Activated CD4-positive, alpha-beta T cell treated with anti-CD3 and anti-CD28 coated beads, Interleukin-2, amount 50 U/mL, for 24 hours (primary cell): ENCODE data around the gene RAB5B.
A peak's percentile ranks its signal among the peaks of the same experiment; 100 is the strongest.
"Not testable (repeated sequence)": the region's sequence is repeated elsewhere in the genome, so short reads cannot be mapped to it uniquely, and the experiment has no call there.

Source experiments
- DNase-seq, 2 donors: peaks; one replicate each; pipeline ENCODE4 v3.0.0-alpha.2; 2020; ENCODE audit warnings: low read depth in 1 of 2, low spot score in 1 of 2

RAB5B gene

DNA sequence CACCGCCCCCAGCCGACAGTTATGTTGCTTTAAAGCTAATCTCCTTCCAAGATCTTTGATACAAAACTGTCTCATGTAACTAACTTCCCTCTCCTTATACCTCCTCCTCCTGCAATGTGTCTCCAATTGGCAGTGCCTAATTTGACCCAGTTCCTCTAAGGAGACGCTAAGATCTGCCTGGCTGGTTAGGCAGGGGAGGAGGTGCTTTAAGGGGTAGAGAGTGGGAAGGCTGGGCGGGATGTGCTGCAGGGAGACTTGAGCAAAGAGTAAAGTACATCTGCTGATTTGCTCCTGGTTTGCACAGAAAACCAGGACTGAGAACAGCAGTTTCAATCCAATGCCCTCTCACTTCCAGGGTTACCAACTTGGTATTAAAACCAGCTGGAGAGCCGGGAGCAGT lies 39.6 kb downstream of the RAB5B start:
- no peak for DNase-seq

DNA sequence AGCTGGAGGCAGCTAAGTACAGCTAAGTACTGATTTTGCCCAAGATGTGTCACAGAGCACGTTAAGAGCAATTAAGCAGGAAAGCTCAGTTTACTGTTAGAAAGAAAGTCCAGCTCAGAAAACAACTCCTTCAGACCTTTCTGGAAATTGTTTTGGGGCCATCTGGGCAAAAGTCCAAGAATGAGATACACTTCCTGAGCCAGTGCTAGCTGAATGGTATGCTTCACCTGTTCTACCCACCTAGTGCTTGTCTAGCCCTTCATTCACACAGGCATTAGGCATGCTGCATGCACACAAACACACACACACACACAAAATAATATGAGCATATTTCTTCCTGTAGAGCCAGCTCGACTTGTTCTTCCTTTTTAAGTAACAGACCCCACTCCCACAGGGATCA lies 40.3 kb downstream of the RAB5B start:
- no peak for DNase-seq

DNA sequence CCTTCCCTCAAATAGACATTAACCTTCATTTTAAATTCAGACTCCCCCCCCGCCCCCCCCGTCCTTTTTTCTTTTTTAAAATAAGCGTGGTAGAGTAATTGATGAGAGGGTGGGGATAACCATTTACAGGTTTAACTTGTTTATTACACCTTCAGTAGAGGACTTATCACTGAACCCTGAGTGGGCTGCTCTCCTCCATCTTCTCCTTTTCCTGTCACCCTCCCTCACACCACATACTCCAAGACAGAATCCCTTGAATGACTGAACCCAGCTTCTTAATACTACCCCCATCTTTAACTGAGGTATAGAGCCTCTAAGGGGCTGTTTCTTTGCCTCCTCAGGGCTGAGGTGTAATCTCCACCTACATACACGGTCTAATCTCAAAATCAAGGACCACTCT lies 43.3 kb downstream of the RAB5B start:
- DNase-seq, result no peak

DNA sequence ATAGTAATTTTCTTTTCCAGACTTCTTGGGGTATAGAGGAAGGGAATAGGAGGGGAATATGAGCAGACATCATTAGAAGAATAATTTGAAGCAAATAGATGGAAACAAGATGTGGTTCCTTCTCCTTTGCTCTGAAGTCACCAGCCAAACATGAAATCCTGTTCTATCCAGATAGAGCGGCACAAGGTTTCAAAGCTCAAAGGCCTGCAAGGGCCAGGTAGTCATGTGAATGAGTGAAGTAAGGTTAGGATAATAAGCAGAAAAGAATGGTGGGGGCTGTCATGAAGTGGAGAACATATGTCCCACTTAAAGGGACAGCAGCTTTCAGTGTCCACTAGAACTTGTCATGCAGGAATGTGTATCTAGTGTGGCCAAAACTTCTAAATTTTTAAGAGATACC lies 44.5 kb downstream of the RAB5B start:
- DNase-seq, result no peak

DNA sequence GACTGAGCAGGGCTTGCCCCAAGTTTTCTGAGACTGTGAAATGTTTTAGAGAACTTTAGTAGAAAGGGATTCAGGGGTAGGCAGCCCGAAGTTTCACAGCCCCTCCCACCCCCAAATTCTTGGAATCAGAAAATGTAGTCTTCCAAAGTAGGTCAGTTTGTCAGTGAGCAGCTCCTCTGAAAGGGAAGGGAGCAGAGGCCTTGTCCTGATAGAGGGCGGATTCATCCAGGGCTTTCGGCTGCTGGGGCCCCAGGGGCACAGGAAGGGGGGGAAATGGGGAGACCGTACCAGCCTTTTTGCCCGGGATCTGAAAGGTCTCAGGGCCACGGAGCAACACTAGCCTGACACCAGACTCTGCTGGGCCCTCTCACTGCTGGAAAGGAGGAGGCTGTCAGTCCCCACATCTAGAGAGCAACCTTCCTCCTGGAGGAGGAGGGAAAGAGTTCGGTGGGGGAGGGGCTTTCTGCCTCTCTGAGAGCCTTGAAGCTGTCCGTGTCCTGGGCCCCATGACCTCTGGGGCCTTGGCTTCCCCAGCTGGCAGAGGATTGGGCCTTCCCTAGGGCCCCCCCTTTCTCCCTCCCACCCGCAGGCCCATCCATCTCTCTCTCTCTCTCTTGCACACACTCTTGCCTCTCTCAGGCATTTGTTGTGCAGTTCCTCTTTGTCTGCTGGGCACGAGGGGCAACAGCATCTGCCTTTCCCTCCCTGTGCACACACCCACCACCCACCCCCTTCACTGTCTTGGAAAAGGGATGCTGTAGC lies 46.7 kb downstream of the RAB5B start, which contains the start of gene IKZF4:
TSS of gene IKZF4 (plus strand) at position 621 of the 762 bp plus-strand sequence. CDS start 451 bp downstream, outside the sequence.
- DNase-seq, result no peak

DNA sequence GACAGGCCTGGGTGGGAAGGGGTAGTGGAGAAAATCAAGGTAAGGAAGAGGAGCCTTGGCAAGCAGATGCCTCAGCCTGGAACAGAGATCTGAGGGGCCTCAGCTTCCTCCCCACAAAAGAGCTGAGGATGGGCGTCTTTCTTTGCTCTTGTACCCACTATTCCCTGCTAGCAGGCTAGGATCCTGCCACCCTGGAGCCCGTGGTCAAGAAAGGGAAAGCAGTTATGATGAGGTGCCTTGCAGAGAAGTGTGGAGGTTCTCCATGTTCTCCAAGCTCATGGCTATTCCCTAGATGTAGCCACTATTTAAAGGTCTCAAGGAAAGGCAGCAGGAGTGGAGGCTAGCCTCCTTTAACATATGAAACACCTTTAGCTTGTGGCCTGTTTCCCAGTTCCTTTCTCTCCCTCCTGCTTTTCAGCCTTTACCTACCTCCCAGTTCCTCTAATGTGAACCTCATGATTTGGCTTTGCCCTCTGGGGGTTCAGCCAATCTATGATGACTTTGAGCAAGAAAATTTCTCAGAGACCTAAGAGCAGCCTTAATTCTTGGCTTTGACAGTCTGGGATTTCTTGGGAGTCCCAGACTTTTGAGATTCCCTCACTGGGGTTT lies 48.1 kb downstream of the RAB5B start:
- DNase-seq, result no peak

DNA sequence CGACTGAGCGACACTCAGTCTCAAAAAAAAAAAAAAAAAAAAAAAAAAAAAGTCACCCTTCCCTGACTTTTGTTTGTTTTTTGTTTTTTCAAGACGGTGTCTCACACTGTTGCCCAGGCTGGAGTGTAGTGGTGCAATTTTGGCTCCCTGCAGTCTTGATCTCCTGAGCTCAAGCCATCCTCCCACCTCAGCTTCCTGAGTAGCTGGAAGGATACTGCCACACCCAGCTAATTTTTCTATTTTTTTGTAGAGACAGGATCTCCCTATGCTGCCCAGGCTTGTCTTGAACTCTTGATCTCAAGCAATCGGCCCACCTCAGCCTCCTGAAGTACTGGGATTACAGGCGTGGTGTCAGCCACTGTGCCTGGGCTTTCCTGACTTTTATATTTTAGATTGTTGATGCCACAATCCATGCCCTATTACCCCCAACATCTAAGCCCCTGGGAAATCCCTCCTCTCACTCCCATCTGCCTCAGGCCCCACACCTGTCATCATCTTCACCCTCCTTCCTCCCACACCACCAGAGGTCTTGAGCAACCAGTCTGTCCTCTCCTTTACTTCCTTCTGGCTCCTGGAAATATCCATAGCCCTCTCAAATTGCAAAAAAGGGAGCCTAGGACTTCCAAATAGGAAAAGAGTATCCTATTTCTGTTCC lies 54.8 kb downstream of the RAB5B start:
- no peak for DNase-seq

DNA sequence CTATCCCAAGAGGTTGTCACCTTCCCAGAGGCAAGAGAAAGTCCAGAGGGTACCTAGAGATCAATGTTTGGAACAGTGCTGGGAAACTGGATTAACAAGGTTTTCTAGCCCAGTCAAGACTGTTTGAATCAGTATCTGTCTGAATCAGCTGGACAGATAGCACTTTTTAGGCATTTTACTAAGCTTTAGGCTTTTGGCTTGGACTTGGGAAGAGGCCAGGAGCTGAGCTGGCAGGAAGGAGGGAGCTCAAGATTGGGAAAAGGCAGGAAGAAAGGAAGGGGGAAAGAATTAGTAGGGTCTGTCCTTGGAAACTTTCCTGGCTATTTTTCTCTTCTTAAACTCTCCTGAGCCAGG lies 55.3 kb downstream of the RAB5B start:
- no peak for DNase-seq

DNA sequence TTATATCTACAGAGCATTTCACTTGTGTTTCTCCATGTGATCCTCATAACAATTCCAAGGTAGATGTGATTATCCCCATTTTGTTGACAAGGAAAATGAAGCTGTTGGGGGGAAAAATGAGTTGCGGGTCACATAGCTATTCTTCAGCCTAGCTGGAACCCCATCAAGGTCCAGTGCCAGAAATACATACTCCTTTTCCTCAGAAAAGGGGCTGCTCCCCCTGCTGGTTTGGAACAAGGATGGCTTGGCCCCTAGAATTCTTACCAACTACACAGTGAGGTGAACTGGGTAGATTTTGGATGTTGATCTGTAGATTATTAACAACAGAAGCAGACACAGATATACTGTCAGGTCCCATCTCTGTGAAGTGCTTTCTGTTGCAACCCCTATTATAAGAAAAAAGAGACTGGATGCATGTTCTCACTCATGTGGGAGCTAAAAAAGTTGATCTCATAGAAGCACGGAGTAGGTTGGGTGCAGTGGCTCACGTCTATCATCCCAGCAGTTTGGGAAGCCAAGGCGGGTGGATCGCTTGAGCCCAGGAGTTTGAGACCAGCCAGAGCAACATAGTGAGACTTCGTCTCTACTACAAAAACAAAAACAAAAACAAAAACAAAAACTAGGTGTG lies 55.9 kb downstream of the RAB5B start:
- no peak for DNase-seq

DNA sequence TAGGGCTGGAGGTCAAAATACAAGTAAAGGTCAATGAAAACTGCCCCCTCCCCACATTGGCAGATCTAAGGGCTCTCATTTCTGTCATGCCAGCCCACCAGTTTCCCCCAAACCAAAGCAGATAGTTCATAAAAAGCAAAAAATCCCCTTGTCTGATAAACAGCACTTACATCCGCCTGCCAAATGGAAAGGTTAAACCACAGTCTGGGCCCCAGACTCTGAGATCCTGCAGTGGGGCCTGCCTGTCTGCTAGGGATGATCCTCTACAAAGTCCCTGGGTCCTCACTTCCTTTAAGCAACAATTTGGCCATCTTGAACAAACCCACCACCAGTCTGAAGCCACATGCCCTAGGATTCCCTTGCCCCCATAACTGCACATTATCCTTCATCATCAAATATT lies 58.1 kb downstream of the RAB5B start:
- no peak for DNase-seq

DNA sequence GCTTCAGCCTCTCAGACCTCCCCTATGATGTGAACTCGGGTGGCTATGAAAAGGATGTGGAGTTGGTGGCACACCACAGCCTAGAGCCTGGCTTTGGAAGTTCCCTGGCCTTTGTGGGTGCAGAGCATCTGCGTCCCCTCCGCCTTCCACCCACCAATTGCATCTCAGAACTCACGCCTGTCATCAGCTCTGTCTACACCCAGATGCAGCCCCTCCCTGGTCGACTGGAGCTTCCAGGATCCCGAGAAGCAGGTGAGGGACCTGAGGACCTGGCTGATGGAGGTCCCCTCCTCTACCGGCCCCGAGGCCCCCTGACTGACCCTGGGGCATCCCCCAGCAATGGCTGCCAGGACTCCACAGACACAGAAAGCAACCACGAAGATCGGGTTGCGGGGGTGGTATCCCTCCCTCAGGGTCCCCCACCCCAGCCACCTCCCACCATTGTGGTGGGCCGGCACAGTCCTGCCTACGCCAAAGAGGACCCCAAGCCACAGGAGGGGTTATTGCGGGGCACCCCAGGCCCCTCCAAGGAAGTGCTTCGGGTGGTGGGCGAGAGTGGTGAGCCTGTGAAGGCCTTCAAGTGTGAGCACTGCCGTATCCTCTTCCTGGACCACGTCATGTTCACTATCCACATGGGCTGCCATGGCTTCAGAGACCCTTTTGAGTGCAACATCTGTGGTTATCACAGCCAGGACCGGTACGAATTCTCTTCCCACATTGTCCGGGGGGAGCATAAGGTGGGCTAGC lies 60.9 kb downstream of the RAB5B start:
- DNase-seq, result no peak

DNA sequence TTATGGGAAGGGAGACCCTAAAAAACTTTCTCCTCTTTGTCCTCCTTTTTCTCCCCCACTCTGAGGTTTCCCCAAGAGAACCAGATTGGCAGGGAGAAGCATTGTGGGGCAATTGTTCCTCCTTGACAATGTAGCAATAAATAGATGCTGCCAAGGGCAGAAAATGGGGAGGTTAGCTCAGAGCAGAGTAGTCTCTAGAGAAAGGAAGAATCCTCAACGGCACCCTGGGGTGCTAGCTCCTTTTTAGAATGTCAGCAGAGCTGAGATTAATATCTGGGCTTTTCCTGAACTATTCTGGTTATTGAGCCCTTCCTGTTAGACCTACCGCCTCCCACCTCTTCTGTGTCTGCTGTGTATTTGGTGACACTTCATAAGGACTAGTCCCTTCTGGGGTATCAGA lies 63.3 kb downstream of the RAB5B start:
- no peak for DNase-seq

DNA sequence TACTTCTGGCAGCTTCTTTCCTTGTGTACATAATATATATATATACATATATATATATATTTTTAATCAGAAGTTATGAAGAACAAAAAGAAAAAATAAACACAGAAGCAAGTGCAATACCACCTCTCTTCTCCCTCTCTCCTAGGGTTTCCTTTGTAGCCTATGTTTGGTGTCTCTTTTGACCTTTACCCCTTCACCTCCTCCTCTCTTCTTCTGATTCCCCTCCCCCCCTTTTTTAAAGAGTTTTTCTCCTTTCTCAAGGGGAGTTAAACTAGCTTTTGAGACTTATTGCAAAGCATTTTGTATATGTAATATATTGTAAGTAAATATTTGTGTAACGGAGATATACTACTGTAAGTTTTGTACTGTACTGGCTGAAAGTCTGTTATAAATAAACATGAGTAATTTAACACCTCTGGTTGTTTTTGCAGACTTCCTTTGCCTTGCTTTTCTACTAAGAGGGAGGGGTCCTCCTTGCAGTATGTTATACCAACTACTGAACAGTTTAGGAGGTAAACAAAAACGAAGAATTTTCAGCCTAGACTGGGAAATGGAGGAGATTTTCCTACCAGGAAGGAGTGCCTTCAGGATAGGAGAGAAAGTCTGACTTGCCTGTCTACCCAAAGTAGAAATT lies 64.3 kb downstream of the RAB5B start:
- no peak for DNase-seq

DNA sequence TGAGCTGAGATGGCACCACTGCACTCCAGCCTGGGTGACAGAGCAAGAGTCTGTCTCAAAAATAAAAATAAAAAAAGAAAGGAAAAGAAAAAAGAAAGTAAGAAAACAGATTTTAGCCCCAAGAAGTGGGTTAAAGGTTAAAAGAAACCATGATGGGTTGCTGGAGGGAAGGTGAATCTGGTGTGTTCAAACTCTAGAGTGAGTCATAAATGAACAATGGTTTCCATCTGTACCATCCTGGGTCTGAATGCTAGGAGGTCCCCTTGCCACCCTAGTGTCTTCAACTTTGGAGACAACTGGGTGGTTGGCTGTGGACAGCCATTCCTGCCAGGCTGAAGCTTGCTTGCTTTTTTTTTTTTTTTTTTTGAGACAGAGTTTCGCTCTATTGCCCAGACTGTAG lies 66.3 kb downstream of the RAB5B start:
- DNase-seq, result no peak

DNA sequence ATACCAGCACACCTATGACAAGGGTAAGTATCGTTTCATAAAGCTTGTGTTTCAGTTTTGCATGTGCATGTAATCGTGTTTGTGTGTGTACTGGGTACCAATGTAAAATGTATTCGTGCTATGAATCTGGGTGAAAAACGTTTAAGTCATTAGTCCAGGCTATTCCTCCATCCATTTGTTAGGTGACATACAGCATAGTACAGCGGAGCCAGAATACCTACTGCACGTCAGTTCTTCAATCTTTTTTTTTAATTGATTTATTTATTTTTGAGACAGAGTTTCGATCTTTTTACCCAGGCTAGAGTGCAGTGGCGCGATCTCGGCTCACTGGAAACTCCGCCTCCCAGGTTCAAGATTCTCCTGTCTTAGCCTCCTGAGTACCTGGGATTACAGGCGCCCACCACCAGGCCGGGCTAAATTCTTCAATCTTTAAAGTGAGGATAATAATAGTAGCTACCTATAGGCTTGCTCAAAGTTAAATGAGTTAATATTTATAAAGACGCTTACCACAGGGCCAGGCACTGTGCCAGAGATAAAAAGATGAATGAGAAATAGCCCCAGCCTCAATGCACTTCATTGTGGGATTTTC lies 67.2 kb downstream of the RAB5B start:
- no peak for DNase-seq

DNA sequence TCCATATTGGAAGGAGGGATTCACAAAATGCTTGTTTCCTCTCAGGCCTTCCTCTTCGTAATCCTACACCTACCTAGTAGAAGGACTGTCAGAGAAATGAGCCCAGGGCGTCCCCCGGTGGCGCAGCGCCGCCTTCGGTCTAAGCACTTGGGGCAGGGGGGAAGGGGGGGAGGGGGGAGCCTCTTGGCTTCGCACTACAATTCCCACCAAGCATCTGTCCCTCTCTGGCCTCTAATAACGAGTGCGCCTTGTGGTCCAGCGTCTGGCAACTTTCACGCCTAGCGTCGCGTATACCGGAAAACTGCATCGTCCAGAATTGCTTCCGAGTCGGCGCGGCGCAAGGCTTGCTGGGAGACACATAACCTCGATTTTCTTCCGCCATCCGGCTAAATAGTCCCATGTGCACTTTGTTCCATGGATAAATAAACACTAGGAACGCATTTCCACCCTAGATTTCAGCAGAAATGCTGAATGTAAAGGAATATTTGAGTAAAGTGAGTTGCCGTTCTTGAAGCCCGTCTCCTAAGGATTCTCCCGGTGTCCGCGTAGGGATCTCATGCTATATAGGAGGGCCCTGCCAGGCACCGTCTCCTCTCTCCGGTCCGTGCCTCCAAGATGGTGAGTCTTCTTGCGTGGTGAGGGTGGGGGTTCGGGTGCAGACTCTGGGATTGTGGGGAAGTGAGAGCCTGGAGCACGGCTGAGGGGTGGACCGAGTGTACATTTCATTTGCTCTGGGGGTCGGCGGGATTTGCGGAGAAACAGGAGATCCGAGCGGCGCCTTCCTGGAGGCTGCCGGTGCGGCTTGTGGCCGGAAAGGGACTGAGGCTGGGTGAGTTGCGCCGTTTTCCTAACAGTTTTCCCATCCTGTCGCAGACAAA lies 67.9 kb downstream of the RAB5B start, which contains the start of gene RPS26:
TSS of gene RPS26 (plus strand) at position 367 of the 878 bp plus-strand sequence. CDS start at position 616, 249 bp downstream.
- peak; percentile 72 to 91 for DNase-seq

DNA sequence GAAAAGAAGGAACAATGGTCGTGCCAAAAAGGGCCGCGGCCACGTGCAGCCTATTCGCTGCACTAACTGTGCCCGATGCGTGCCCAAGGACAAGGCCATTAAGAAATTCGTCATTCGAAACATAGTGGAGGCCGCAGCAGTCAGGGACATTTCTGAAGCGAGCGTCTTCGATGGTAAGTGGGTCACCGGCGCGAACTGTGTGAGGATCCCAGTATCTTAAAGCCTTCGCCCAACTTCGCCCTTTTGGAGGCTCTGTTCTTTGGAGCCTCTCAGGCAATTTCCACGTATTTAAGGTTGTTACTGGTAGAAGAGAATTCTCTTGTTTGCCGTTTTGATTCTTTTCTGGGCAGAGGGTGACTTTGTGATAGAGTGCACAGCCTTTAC lies 68.5 kb downstream of the RAB5B start:
- not testable (repeated sequence) for DNase-seq

DNA sequence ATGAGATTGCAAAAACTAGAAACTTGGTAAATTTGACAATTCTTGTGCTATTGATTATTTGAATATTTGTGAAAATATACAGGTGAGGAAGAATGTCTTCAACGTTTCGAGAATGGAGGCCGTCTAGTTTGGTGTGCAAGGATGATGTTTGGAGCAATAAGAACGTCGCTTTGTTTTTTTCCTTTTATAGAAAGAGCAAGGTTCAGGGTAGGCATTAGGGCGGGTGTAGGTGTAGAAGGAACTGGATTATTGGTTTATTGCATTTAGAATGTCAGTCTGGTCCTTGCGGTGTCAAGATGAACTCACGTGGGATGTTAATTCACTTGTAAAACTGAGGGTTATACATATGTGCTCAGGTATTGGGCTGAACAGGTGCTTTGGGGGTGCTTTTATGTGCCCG lies 69.0 kb downstream of the RAB5B start:
- no peak for DNase-seq
